Ovary (tissue), 9 donors: ENCODE results near the gene CISTR. TPM values are rescaled to one million over a fixed set of nuclear protein-coding genes. Genes with fewer than 3 reads are reported as not detected.
"Not testable (repeated sequence)": the region's sequence is repeated elsewhere in the genome, so short reads cannot be mapped to it uniquely, and the experiment has no call there.

ENCODE experiments used
- DNase-seq, 5 donors: peaks; one replicate each; pipeline ENCODE4 v3.0.0-alpha.2; 2019 to 2020
- H3K27ac ChIP-seq, 2 donors: fragments of 200-600 bp; one replicate each; pipeline versions ENCODE4 v1.5.1 to v1.8.0; 2019 to 2022
- H3K27me3 ChIP-seq: fragments of 200-600 bp; one replicate; pipeline ENCODE4 v1.8.0; 2022
- H3K36me3 ChIP-seq: fragments of 200-600 bp; sonication (generic); one replicate; pipeline ENCODE4 v1.5.1; 2019
- H3K4me1 ChIP-seq: one replicate; pipeline ENCODE4 v1.8.1; 2013; ENCODE audit warnings: mild to moderate bottlenecking, moderate library complexity; ENCODE audit not compliant: insufficient read depth
- H3K4me3 ChIP-seq: fragments of 200-600 bp; sonication (generic); one replicate; pipeline ENCODE4 v1.5.1; 2017
- H3K9me3 ChIP-seq, 2 donors: fragments of 200-600 bp in 1 of 2; sonication (generic) in 1 of 2; one replicate each; pipeline versions ENCODE4 v1.5.1 to v1.8.1; 2013 to 2019; ENCODE audit warnings: mild to moderate bottlenecking in 1 of 2, moderate library complexity in 1 of 2
- EP300 ChIP-seq: sonication (generic); formaldehyde crosslinking; IDR thresholded peaks from one replicate; pipeline ENCODE4 v1.6.1; 2017; ENCODE audit warnings: antibody characterized with exemption
- POLR2A ChIP-seq: fragments of 450-650 bp; IDR thresholded peaks from one replicate; pipeline ENCODE4 v1.6.1; 2017; ENCODE audit warnings: antibody characterized with exemption, mild to moderate bottlenecking, moderate library complexity
- WGBS, 3 donors: extraction: QIAGEN DNeasy Blood & Tissue Kit in 1 of 3; methylation state at CpG; one replicate each; pipeline versions ENCODE4 v1.1.5 to v1.1.7; 2013 to 2017; 5-methylcytosine and 5-hydroxymethylcytosine counted together
- intact Hi-C, 4 donors: fragments of 100-400 bp; cut with DNase I; formaldehyde crosslinking; loops; one replicate each; pipeline versions ENCODE4 v1.11.0 to v1.15.1; 2022 to 2023
- polyA plus RNA-seq, 2 donors: library from polyadenylated mRNA; stranded (reverse); fragments of 200-250 nt in 1 of 2; fragments of 350-450 nt in 1 of 2; fragmentation: Illumina TruSeq in 1 of 2; extraction: RNeasy Lipid Tissue Mini Kit (QIAGEN cat#74804) in 1 of 2; gene quantifications; one replicate each; pipeline ENCODE4 v1.2.3, GENCODE V29; 2013 to 2014
- total RNA-seq, 7 donors: library from RNA; depleted of rRNA in 2 of 7; stranded (reverse); fragments of >200 nt in 2 of 7; fragmentation: NEBNext Ultra II Directional in 3 of 7; extraction: Animal tissue kit (Norgen Biotek cat#: 25700) in 3 of 7; gene quantifications; one replicate each; pipeline versions ENCODE4 v1.1.0 to v1.2.4, GENCODE V29; 2016 to 2023
- TF ChIP-seq, protein P1 (sequence below), 3 donors: fragments of 450-650 bp in 2 of 3; fragments of 200-600 bp in 1 of 3; IDR thresholded peaks; one replicate each; pipeline versions ENCODE4 v1.5.1 to v1.8.0; 2016 to 2022; ENCODE audit warnings: antibody characterized with exemption in 3 of 3, mild to moderate bottlenecking in 1 of 3
- donor health status: DM: no; HTN: no; CAD: no; lungs with moderate emphysema.
- donor health status: DM: no; HTN: no; CAD: no.
- donor health status: Bipolar disorder and iron deficiency.
- donor health status: DM: yes; HTN: yes; CAD: no.
- donor health status: DM: no; HTN: no; CAD: no.
- donor health status: DM: yes; HTN: yes; CAD: no.

The CISTR gene
- total and polyA plus RNA-seq, 9 donors: not detected

DNA sequence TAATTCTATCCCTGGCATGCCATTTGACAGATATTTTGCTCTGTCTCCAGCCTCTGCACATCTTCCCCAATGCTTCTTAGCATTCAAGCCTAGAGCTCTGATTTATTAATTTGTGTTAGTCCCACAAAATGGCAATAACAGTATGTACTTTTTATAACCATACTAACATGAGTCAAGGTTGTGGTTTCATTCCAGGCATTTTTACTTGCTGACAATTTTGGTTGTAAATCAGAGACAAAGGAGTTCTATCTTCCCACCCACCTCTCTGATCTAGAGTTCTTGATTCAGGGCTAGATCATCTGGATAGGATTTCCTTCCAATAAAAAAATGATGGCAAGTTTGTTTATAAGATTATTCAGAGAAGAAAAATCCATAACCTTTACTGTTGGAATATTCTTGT is 18.5 kb upstream of the CISTR start:
- intact Hi-C loops: no loop called here
- Histone ChIP-seq H3K9me3 (no peaks in the 10 kb centered on the region), H3K36me3 (no peaks in the 10 kb centered on the region), H3K4me1 (no peaks in the 10 kb centered on the region), H3K4me3 (no peak overlapping the region), H3K27ac (no peak overlapping the region), H3K27me3 (no peaks in the 10 kb centered on the region)
- DNase-seq: no peak
- TF ChIP-seq EP300: no peak
- TF ChIP-seq, protein P1, sequence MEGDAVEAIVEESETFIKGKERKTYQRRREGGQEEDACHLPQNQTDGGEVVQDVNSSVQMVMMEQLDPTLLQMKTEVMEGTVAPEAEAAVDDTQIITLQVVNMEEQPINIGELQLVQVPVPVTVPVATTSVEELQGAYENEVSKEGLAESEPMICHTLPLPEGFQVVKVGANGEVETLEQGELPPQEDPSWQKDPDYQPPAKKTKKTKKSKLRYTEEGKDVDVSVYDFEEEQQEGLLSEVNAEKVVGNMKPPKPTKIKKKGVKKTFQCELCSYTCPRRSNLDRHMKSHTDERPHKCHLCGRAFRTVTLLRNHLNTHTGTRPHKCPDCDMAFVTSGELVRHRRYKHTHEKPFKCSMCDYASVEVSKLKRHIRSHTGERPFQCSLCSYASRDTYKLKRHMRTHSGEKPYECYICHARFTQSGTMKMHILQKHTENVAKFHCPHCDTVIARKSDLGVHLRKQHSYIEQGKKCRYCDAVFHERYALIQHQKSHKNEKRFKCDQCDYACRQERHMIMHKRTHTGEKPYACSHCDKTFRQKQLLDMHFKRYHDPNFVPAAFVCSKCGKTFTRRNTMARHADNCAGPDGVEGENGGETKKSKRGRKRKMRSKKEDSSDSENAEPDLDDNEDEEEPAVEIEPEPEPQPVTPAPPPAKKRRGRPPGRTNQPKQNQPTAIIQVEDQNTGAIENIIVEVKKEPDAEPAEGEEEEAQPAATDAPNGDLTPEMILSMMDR (IDR thresholded peaks at IDR 0.05): no peak
- no peak for TF ChIP-seq POLR2A

DNA sequence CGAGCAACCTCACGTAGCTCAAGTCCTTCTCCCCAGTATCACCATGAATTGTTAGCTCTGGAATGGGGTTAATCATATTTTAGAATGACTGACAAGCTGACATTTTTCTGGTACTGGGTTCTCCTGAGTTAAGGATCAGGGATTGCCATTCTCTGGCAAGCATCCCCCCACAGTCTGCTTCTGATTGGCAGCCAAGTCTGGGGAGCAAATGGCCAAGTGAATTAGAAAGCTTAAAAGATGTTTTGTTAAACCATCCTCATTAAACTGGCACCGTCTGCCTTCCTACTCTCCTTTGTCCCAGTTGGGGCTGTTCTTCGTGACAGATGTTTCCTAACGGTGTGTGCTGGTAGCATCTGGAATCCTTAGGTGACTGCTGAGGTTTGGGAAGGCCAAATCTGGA is 17.2 kb upstream of the CISTR start:
- intact Hi-C loops: no loop called here
- Histone ChIP-seq H3K27ac (no peak overlapping the region), H3K27me3 (no peaks in the 10 kb centered on the region), H3K9me3 (no peaks in the 10 kb centered on the region), H3K4me1 (no peaks in the 10 kb centered on the region), H3K36me3 (no peaks in the 10 kb centered on the region), H3K4me3 (no peak overlapping the region)
- 77 to 83% (median 81%) methylated on average over 5 of the region's 5 CpGs for WGBS, 3 donors
- no peak for TF ChIP-seq EP300
- TF ChIP-seq POLR2A: no peak
- TF ChIP-seq, protein P1 (IDR thresholded peaks at IDR 0.05): no peak
- DNase-seq: no peak

DNA sequence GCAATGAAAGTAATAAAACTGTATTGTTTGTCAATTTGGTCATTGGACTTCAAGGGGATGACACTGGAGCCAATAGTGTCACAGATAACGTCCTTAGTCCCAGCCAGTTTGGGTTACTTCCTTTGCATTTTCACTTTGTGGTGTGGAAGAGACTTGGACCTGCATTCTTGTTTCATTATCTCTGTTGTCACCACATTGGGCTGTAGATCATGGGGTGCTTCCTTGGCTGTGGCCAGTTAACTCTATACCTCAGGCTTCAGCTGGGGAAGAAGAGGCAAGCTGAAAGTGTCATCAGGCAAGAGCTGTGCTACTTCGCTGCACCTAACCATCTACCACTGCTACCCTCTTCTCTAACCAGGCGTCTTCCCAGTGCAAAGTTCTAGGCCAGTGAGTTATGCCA is 15.1 kb upstream of the CISTR start:
- 80 to 90% (median 87%) methylated on average over 3 of the region's 3 CpGs for WGBS, 3 donors
- TF ChIP-seq EP300 (no peak), POLR2A (no peak)
- TF ChIP-seq, protein P1 (IDR thresholded peaks at IDR 0.05): no peak
- Histone ChIP-seq H3K4me1 (no peaks in the 10 kb centered on the region), H3K36me3 (no peaks in the 10 kb centered on the region), H3K9me3 (no peaks in the 10 kb centered on the region), H3K4me3 (no peak overlapping the region), H3K27me3 (no peaks in the 10 kb centered on the region), H3K27ac (no peak overlapping the region)
- no peak for DNase-seq
- intact Hi-C loops: no loop called here

DNA sequence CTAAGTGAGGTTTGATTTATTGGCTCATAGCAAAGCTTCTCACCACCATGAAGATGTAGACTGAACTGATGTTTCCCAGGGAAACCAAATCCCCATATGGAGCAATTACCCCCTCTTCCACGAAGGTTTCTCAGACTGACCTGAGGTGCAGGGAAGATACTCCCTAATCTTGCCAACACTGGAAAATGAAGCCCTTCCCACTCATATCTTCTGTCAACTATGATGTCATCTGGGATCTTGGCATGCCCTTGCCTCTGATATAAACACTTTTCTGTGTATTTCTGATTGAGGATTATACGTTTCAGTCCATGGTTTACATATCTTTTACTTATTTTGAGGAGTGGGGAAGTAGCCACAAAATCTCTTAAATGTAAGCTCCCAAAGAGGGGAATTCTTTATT is 14.1 kb upstream of the CISTR start:
- no peak overlapping the region for H3K4me3 ChIP-seq
- no peak for TF ChIP-seq POLR2A
- TF ChIP-seq, protein P1 (IDR thresholded peaks at IDR 0.05): no peak
- no peak for TF ChIP-seq EP300
- DNase-seq: no peak
- H3K4me1 ChIP-seq: no peaks in the 10 kb centered on the region
- no peaks in the 10 kb centered on the region for H3K36me3 ChIP-seq
- H3K27me3 ChIP-seq: no peaks in the 10 kb centered on the region
- no peak overlapping the region for H3K27ac ChIP-seq
- 62 to 82% (median 74%) methylated on average over 2 of the region's 2 CpGs for WGBS, 3 donors
- H3K9me3 ChIP-seq: no peaks in the 10 kb centered on the region
- intact Hi-C loops: no loop called here

DNA sequence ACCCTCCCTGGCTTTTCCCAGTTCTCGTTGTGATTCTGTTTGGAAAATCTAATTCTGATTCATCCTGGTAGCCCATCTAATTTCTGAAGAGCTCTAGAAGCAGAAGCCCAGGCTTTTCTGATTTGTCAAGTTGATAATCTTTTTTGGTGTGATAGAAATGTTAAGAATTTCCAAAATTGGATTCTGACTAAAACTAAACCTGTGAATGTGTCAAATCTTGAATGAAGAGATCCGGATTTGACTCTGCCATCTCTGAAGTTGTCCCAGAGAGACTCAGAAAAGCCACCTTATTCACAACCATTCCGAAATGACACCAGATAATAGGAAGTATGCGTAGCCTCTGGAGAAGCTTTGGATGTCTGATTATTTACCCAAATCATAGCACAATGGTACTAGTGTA is 12.8 kb upstream of the CISTR start:
- H3K27me3 ChIP-seq: no peaks in the 10 kb centered on the region
- no peak overlapping the region for H3K4me3 ChIP-seq
- H3K4me1 ChIP-seq: no peaks in the 10 kb centered on the region
- TF ChIP-seq, protein P1 (IDR thresholded peaks at IDR 0.05): no peak
- no peak for TF ChIP-seq POLR2A
- TF ChIP-seq EP300: no peak
- H3K27ac ChIP-seq: no peak overlapping the region
- no peak for DNase-seq
- no peaks in the 10 kb centered on the region for H3K36me3 ChIP-seq
- H3K9me3 ChIP-seq: no peaks in the 10 kb centered on the region
- intact Hi-C loops: no loop called here
- WGBS, 3 donors: 46 to 69% (median 55%) methylated on average over 4 of the region's 4 CpGs

DNA sequence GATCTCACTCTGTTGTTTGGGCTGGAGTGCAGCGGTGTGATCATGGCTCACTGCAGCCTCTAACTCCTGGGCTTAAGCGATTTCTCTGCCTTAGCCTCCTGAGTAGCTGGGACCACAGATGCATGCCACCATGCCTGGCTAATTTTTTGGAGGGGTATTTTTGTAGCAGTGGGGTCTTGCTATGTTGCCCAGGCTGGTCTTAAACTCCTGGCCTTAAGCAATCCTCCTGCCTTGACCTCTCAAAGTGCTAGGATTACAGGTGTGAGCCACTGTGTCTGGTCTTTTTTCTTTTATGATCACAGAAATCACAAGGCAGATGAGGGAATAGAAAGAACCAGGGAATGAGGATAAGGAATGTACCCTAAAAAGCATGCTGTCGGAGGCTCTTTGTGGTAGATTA is 11.0 kb upstream of the CISTR start:
- H3K27ac ChIP-seq, H3K9me3 ChIP-seq, DNase-seq, intact Hi-C loops, H3K4me3 ChIP-seq, H3K36me3 ChIP-seq, H3K27me3 ChIP-seq, H3K4me1 ChIP-seq: not testable (repeated sequence)
- 92 to 97% (median 95%) methylated on average over 3 of the region's 3 CpGs for WGBS, 3 donors
